Measurements from ENCODE around the gene TNFRSF12A. TPM values are rescaled to one million over a fixed set of nuclear protein-coding genes. Genes with fewer than 3 reads are reported as not detected.
A peak's percentile ranks its signal among the peaks of the same experiment; 100 is the strongest.

The TNFRSF12A gene
- total and polyA plus RNA-seq, 2 of the 8 experiments (the other 6 are each of a cell fraction or from before 2014, with no cell fraction given), result 81.0 to 82.5 TPM

GRCh38 chr16:3008690-3009037 lies 11.5 kb upstream of the TNFRSF12A start:
- Histone ChIP-seq H2BK20ac (ENCODE audit: low read length) (peak overlapping the region; percentile 62; the same call in 1 of the 2 replicates), H3K4ac (replicated peaks; ENCODE audit: insufficient read length, low read depth, low read length) (peak overlapping the region; percentile 79), H3K36me3 (ENCODE audit: control insufficient read depth in 2 of 4, insufficient read depth in 4 of 4, low read length in 3 of 4) (peaks cover 0 to 3% (median 0%) of the 10 kb centered on the region in 4 experiments; a peak in 1 of 8 replicates), H3K14ac (ENCODE audit: insufficient read length) (no peak overlapping the region), H4K5ac (ENCODE audit: insufficient read length, low read depth, low read length) (peak overlapping the region; percentile 94), H3K4me1 (replicated peaks in 1 of 4; ENCODE audit: control insufficient read depth in 3 of 4, insufficient read depth in 4 of 4, low read length in 3 of 4) (peaks cover 20 to 62% (median 53%) of the 10 kb centered on the region in 4 experiments), H3K4me2 (ENCODE audit: insufficient read depth in 1 of 2, low read depth in 2 of 2, low read length in 2 of 2) (peak overlapping the region; percentile 84 to 88), H3K9ac (replicated peaks in 1 of 4; ENCODE audit: extremely low read depth in 1 of 4, low read depth in 3 of 4, low read length in 3 of 4) (peak overlapping the region in 2 of 4 experiments; percentile 15 to 54; a peak in 4 of 7 replicates), H2AFZ (ENCODE audit: low read length) (no peak overlapping the region), H4K20me1 (replicated peaks in 1 of 2; ENCODE audit: control insufficient read depth in 1 of 2, insufficient read depth in 2 of 2, low read length in 2 of 2) (peaks cover 2 to 8% of the 10 kb centered on the region in 2 experiments), H3K4me3 (ENCODE audit: extremely low read depth in 1 of 4, insufficient read depth in 2 of 4, low read depth in 3 of 4, low read length in 4 of 4) (peak overlapping the region; percentile 0 to 52 (median 39); a peak in 6 of 8 replicates), H3K79me2 (ENCODE audit: control insufficient read depth in 1 of 2, insufficient read depth in 2 of 2, low read length in 2 of 2) (peaks cover 0 to 6% of the 10 kb centered on the region in 2 experiments; a peak in 1 of 4 replicates), H2BK120ac (replicated peaks; ENCODE audit: low read depth, low read length) (peak overlapping the region; percentile 96), H4K8ac (ENCODE audit: extremely low read depth, insufficient read depth, low read length) (peak overlapping the region; percentile 87; the same call in 1 of the 2 replicates), H3K18ac (ENCODE audit: extremely low read depth, low read length) (peak overlapping the region; percentile 100), H2BK12ac (ENCODE audit: low read depth, low read length) (peak overlapping the region; percentile 94), H3K27me3 (replicated peaks in 1 of 4; ENCODE audit: control insufficient read depth in 3 of 4, extremely low read depth in 1 of 4, insufficient read depth in 3 of 4, low read length in 3 of 4) (no peaks in the 10 kb centered on the region; a peak in 1 of 7 replicates), H2BK5ac (ENCODE audit: low read depth, low read length) (peak overlapping the region; percentile 97), H3K23ac (ENCODE audit: insufficient read length) (no peak overlapping the region), H2AK5ac (ENCODE audit: low read depth, low read length) (peak overlapping the region; percentile 94), H3K56ac (replicated peaks; ENCODE audit: insufficient read length, low read depth, low read length) (peak overlapping the region; percentile 88), H2BK15ac (ENCODE audit: low read length) (no peak overlapping the region), H3K9me3 (ENCODE audit: insufficient read depth in 2 of 2, low read depth in 1 of 2, low read length in 1 of 2) (no peaks in the 10 kb centered on the region), H4K91ac (replicated peaks; ENCODE audit: insufficient read length, low read length) (peak overlapping the region; percentile 99), H3K23me2 (ENCODE audit: low read depth, low read length) (peaks cover 27% of the 10 kb centered on the region), H3K27ac (ENCODE audit: low read depth, low read length) (peak overlapping the region; percentile 96), H3K79me1 (ENCODE audit: low read depth, low read length) (no peaks in the 10 kb centered on the region; the same call in 1 of the 2 replicates)
- no peak for TF ChIP-seq BACH1 (IDR thresholded peaks at IDR 0.05; ENCODE audit: low read length)
- TF ChIP-seq POLR2AphosphoS5 (IDR thresholded peaks at IDR 0.05; ENCODE audit: low read depth, low read length), result peak; percentile 9; the same call in 1 of the 2 replicates
- TF ChIP-seq CTBP2 (IDR thresholded peaks at IDR 0.05; ENCODE audit: borderline replicate concordance, insufficient read depth, insufficient read length, low read length), result peak; percentile 13
- no peak for TF ChIP-seq RAD21 (IDR thresholded peaks at IDR 0.05 in 1 of 2, conservative IDR thresholded peaks at IDR 0.05 in 1 of 2; ENCODE audit: low read depth in 2 of 2, low read length in 2 of 2)
- TF ChIP-seq SP2 (IDR thresholded peaks at IDR 0.05; ENCODE audit: low read length), result no peak
- FAIRE-seq (no peak), DNase-seq (ENCODE audit: low read depth in 1 of 2, low spot score in 2 of 2) (no peak)
- CTCF ChIA-PET (ENCODE audit: partially characterized antibody), result interaction anchor here (0.8 to 17.3 kb wide), 3 partner anchors 20 to 121 kb away, joined by 3 to 639 read pairs (median 4); partner anchors contain the start of genes BICDL2, CLDN6, HCFC1R1 and THOC6
- 8% methylated on average over 4 of the region's 4 CpGs; no CpG with 5 or more reads in 1 of the 2 experiments for WGBS, 2 experiments (ENCODE audit: extremely low coverage in 1 of 2, insufficient coverage in 1 of 2, insufficient read length in 1 of 2, insufficient replicate concordance in 2 of 2, low coverage in 1 of 2, low lambda C conversion rate in 2 of 2, missing lambda C conversion rate in 1 of 2)
- POLR2A ChIA-PET (ENCODE audit: partially characterized antibody), result interaction anchor here (1.3 to 35.7 kb wide), 15 partner anchors 8 to 90 kb away, joined by 3 to 1808 read pairs (median 13); partner anchors contain the start of genes BICDL2, CLDN6, CLDN9 and HCFC1R1
